ENCODE data around the gene EHBP1.

The EHBP1 gene

GRCh38 chr2:62919041-62919440 is 213.5 kb downstream of the EHBP1 start:
- Histone ChIP-seq H3K36me3 (peaks cover 16% of the 10 kb centered on the region), H3K4me3 (no peak overlapping the region), H4K20me1 (no peaks in the 10 kb centered on the region), H3K4me2 (no peak overlapping the region), H3K9ac (no peak overlapping the region), H3K4me1 (no peaks in the 10 kb centered on the region), H3K27ac (no peak overlapping the region), H3K9me3 (peaks cover 16% of the 10 kb centered on the region), H3K27me3 (no peaks in the 10 kb centered on the region)
- no peak for TF ChIP-seq Cebpa-rat (IDR thresholded peaks at IDR 0.05)

- no peak overlapping the region for H3K9ac ChIP-seq
- H3K9me3 ChIP-seq: peaks cover 25% of the 10 kb centered on the region
- no peak overlapping the region for H3K4me3 ChIP-seq
- no peak overlapping the region for H3K27ac ChIP-seq
- no peaks in the 10 kb centered on the region for H3K27me3 ChIP-seq
- TF ChIP-seq Cebpa-rat (IDR thresholded peaks at IDR 0.05): no peak
- H4K20me1 ChIP-seq: no peaks in the 10 kb centered on the region
- peaks cover 17% of the 10 kb centered on the region for H3K36me3 ChIP-seq
- no peaks in the 10 kb centered on the region for H3K4me1 ChIP-seq
- H3K4me2 ChIP-seq: no peak overlapping the region
Measured at GRCh38 chr2:62920070-62920469, 214.6 kb downstream of the EHBP1 start.

DNA sequence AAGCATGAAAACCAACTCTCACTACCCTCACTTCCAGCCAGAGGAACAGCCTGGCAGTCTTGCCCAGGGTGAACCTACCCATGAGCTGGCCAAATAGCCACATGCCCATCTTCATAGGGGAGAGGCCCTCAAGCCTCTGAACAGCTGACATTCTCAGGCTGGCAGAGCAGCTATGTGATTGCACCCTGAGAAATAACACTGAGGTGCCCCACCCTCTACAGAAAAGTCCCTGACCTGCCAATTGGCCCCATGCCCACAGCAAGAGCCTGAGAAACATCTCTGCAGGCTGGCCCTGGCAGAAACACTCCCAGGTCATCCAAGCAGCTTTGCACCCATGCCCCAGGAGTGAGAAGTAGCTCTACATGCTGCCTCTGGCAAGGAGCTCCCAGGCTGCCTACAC is 217.7 kb downstream of the EHBP1 start:
- TF ChIP-seq Cebpa-rat (IDR thresholded peaks at IDR 0.05): no peak
- H3K9ac ChIP-seq: no peak overlapping the region

DNA sequence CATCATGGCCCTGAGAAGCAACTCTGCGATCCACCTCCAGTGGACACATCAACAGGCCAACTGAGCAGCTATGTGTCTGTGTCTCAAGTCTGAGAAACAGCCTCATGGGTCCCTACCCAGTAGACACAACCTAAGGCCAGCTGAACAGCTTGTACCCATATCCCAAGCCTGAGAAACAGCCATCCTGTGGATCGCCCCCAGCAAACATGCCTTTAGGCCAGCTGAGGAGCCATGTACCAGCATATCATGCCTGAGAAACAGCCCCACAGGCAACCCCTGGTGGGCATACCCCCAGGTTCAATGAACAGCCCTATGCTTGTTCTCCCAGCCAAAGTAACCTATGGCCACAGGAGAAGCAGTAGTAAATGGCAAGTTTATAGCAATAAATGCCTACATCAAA is 218.4 kb downstream of the EHBP1 start:
- peaks cover 17% of the 10 kb centered on the region for H3K36me3 ChIP-seq
- H3K4me3 ChIP-seq: no peak overlapping the region
- no peak overlapping the region for H3K27ac ChIP-seq
- H3K4me1 ChIP-seq: no peaks in the 10 kb centered on the region
- TF ChIP-seq Cebpa-rat (IDR thresholded peaks at IDR 0.05): no peak
- no peaks in the 10 kb centered on the region for H4K20me1 ChIP-seq
- no peak overlapping the region for H3K9ac ChIP-seq
- H3K9me3 ChIP-seq: peaks cover 25% of the 10 kb centered on the region
- no peaks in the 10 kb centered on the region for H3K27me3 ChIP-seq
- H3K4me2 ChIP-seq: no peak overlapping the region

More for the DNA sequence above, 217.7 kb downstream of the EHBP1 start:
- Histone ChIP-seq H3K4me1 (no peaks in the 10 kb centered on the region), H3K4me2 (no peak overlapping the region), H3K27me3 (no peaks in the 10 kb centered on the region), H3K36me3 (peaks cover 17% of the 10 kb centered on the region), H3K4me3 (no peak overlapping the region), H3K9me3 (peaks cover 25% of the 10 kb centered on the region), H4K20me1 (no peaks in the 10 kb centered on the region), H3K27ac (no peak overlapping the region)

DNA sequence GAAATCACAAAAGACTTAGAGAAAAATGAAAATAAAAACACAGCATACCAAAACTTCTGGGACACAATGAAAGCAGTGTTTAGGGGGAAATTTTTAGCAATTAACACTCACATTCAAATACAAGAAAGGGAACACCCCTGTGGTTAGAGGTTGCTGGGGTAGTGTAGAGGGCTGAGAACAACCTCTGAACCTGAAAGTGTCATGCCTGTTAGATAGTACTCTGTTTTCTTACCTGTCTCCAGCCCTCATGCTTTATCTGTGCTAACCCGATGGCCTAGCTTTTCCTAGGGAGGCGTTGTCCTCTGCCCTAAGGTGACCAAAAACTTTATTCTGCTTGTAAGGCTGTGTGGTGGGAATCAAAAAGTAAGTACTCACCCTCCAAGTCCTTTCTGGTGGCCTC is 222.5 kb downstream of the EHBP1 start:
- H3K9me3 ChIP-seq: peaks cover 19% of the 10 kb centered on the region
- no peak overlapping the region for H3K4me2 ChIP-seq
- no peak for TF ChIP-seq Cebpa-rat (IDR thresholded peaks at IDR 0.05)
- no peaks in the 10 kb centered on the region for H3K27me3 ChIP-seq
- peaks cover 11% of the 10 kb centered on the region for H3K36me3 ChIP-seq
- no peak overlapping the region for H3K9ac ChIP-seq
- H3K27ac ChIP-seq: no peak overlapping the region
- H3K4me1 ChIP-seq: no peaks in the 10 kb centered on the region
- H3K4me3 ChIP-seq: no peak overlapping the region
- no peaks in the 10 kb centered on the region for H4K20me1 ChIP-seq

- no peaks in the 10 kb centered on the region for H3K27me3 ChIP-seq
- no peaks in the 10 kb centered on the region for H3K9me3 ChIP-seq
- H3K36me3 ChIP-seq: no peaks in the 10 kb centered on the region
- H3K9ac ChIP-seq: no peak overlapping the region
- H3K4me2 ChIP-seq: no peak overlapping the region
- H3K4me3 ChIP-seq: no peak overlapping the region
- no peaks in the 10 kb centered on the region for H4K20me1 ChIP-seq
- TF ChIP-seq Cebpa-rat (IDR thresholded peaks at IDR 0.05): no peak
- no peak overlapping the region for H3K27ac ChIP-seq
- H3K4me1 ChIP-seq: no peaks in the 10 kb centered on the region
Measured at GRCh38 chr2:62931536-62931935, 226.0 kb downstream of the EHBP1 start.

DNA sequence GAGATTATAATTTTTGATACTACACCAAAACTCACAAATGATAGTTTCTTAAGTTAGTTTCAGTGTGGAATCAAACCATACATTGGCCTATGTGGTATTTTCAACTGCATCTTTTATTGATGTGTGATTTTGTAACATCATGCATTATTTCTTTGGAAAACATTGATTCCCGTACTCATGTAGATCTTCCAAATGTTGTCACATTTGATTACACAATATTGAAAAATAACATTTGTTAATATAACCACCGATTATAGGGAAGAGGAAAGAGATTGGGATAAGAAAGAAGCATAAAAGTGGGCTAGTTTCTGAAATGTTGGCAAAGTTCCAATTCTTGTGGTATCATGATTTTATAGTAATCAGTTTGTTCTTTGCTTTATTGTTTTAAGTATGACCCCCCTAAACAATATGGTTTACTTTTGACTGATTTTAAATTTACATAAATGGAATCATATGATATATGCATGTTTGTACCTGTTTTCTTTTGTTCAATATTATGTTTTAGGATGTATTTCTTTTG is 227.9 kb downstream of the EHBP1 start:
- H3K27ac ChIP-seq: no peak overlapping the region
- TF ChIP-seq Cebpa-rat (IDR thresholded peaks at IDR 0.05): no peak
- no peak overlapping the region for H3K4me3 ChIP-seq
- H3K36me3 ChIP-seq: no peaks in the 10 kb centered on the region
- H3K4me2 ChIP-seq: no peak overlapping the region
- H3K9me3 ChIP-seq: no peaks in the 10 kb centered on the region
- no peaks in the 10 kb centered on the region for H3K4me1 ChIP-seq
- no peaks in the 10 kb centered on the region for H3K27me3 ChIP-seq
- H3K9ac ChIP-seq: no peak overlapping the region
- no peaks in the 10 kb centered on the region for H4K20me1 ChIP-seq

DNA sequence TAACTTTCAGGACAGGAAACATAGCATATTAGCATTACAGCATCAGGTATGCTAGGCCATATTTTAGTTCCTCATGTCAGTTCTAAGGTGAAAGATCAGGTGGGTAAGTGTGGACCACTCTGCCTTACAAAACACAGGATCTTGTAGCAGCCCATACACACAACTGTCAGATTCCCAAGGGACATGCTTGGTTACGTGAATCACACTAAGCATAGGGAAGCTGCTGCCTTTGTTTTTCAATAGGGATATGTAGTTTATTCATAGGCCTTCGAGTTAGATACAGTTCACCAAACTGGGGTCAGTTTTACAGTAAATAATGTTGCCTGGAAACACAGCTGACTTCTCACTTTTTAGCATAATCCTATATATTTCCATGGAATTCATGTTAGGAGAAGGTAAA is 229.0 kb downstream of the EHBP1 start:
- H3K36me3 ChIP-seq: no peaks in the 10 kb centered on the region
- no peak for TF ChIP-seq Cebpa-rat (IDR thresholded peaks at IDR 0.05)
- H3K27me3 ChIP-seq: no peaks in the 10 kb centered on the region
- no peaks in the 10 kb centered on the region for H3K4me1 ChIP-seq
- H3K4me3 ChIP-seq: no peak overlapping the region
- no peak overlapping the region for H3K9ac ChIP-seq
- H3K27ac ChIP-seq: no peak overlapping the region
- no peaks in the 10 kb centered on the region for H3K9me3 ChIP-seq
- no peak overlapping the region for H3K4me2 ChIP-seq
- no peaks in the 10 kb centered on the region for H4K20me1 ChIP-seq

GRCh38 chr2:62938126-62938525 is 232.6 kb downstream of the EHBP1 start:
- H4K20me1 ChIP-seq: no peaks in the 10 kb centered on the region
- H3K9ac ChIP-seq: no peak overlapping the region
- no peak overlapping the region for H3K4me2 ChIP-seq
- H3K4me1 ChIP-seq: no peaks in the 10 kb centered on the region
- H3K27me3 ChIP-seq: no peaks in the 10 kb centered on the region
- H3K27ac ChIP-seq: no peak overlapping the region
- no peak for TF ChIP-seq Cebpa-rat (IDR thresholded peaks at IDR 0.05)
- H3K4me3 ChIP-seq: no peak overlapping the region
- no peaks in the 10 kb centered on the region for H3K36me3 ChIP-seq
- no peaks in the 10 kb centered on the region for H3K9me3 ChIP-seq

DNA sequence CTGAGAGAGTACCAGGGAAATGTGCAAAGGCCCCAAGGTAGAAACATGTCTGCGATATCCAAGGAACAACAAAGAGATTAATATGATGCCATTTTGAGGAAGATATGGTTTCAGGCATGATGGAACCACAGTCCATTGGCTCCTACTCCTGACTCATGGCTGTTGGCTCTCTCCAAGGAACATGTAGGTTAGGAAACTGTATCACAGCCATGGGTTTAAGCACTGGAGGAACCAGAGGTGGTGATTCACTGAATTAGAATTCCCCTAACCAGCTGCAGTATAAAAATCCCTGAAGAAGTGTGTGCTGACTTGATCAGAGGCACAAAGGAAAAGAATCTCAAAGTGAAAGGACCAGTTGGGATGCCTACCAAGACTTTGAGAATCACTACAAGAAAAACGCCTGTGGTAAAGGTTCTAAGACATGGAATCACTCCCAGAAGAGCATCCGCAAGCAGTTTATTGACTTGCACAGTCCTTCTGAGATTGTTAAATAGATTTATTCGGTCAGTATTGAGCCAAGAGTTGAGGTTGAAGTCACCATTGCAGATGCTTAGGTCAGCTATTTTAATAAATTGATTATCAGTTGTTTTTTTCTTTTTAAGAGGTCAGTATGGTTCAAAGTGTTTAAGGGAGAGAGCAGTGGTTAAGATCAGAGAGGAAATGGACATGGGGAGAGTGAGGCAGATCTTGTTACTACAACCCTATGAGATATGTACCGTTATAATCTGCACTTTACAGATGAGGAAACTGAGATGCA is 234.4 kb downstream of the EHBP1 start:
- Histone ChIP-seq H3K4me2 (no peak overlapping the region), H3K27ac (no peak overlapping the region), H3K9me3 (no peaks in the 10 kb centered on the region), H4K20me1 (no peaks in the 10 kb centered on the region), H3K27me3 (no peaks in the 10 kb centered on the region), H3K4me3 (no peak overlapping the region), H3K4me1 (no peaks in the 10 kb centered on the region), H3K9ac (no peak overlapping the region), H3K36me3 (0 out of 2 replicates have a peak, but pooled peaks cover 11% of the 10 kb centered on the region)
- no peak for TF ChIP-seq Cebpa-rat (IDR thresholded peaks at IDR 0.05)
